ENCODE data around the gene FETUB. TPM values are rescaled to one million over a fixed set of nuclear protein-coding genes. Genes with fewer than 3 reads are reported as not detected.
"Not testable (repeated sequence)": the region's sequence is repeated elsewhere in the genome, so short reads cannot be mapped to it uniquely, and the experiment has no call there.

Gene FETUB
- total RNA-seq, 1 experiment from 2014 or later, result not detected

GRCh38 chr3:186613637-186614265, 26.4 kb upstream of the FETUB start:
- DNase-seq (ENCODE audit: low read depth), result no peak

GRCh38 chr3:186614266-186614596, 26.0 kb upstream of the FETUB start:
- DNase-seq (ENCODE audit: low read depth), result no peak

GRCh38 chr3:186614597-186615483, 25.4 kb upstream of the FETUB start:
- DNase-seq (ENCODE audit: low read depth), result peak; percentile 68

DNA sequence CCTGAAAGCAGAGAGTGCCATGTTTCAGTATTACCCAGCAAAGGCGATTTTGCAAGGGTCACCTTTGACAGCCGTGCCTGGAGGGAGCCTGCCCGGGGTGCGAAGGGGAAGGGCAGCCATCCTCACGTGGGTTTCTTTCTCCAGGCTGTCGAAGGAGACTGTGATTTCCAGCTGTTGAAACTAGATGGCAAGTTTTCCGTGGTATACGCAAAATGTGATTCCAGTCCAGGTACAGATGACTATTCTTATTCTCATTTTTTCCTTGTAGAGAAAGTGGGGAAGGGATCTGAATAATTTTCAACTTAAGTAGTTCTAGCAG, 23.9 kb upstream of the FETUB start:
- no peak for DNase-seq (ENCODE audit: low read depth)

DNA sequence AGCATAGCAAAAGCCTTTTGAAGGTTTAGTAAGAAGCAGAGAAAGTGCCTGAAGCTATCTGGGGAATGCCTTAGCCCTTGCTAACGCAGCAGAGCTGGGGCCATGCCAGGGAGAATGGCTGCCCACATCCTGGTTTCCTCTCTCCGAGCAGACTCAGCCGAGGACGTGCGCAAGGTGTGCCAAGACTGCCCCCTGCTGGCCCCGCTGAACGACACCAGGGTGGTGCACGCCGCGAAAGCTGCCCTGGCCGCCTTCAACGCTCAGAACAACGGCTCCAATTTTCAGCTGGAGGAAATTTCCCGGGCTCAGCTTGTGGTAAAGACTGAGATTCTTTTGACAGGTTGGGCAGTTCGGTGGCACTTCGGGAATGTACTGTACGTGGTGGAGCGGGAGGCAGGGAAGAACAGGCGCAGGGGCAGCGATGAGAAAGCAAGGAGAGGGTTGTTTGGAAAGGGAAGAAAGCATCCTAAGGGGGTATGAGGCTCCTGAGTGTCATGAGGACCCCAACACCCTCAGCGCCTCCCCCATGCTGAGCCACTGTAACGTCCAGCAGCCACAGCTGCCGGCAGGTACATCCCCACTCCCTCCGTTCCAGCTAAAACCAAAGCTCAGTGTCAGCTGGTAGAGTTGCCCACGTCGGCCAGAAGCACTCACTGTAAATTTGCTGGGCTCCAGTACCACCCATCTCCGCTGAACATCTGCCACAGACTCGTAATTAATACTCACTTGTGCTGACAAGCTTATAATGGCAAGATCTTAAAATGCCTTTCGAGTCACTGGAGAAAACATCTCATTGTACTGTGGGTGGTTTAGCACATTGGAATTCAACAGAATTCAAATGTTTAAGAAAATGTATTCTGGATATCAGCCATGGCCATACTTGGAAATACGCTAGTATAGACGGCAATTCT, 22.9 kb upstream of the FETUB start:
- peak; percentile 100 for DNase-seq (ENCODE audit: low read depth)

DNA sequence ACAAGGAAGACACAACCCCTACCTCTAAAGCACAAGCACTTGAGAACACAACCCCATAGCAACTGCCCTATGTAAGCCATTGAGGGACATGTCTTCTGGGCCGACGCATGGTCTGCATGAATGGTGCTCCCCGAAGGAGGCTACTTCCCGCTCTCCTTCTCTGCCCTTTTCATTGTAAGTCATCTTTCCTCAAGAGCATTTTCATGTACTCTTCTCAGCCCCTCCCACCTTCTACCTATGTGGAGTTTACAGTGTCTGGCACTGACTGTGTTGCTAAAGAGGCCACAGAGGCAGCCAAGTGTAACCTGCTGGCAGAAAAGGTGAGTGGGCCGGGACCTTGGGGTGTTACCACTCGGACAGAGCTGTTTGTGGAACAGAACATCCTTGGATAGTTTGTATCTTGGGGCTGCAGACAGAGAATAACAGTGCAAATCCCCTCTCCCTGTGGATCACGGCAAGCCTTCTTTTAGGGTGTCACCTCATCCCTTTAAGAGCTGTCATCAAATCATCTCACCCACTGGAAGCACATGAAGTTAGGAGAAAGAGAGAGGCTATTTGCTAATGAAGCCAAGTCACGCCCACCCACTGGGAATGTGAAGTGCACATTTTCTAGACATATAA, 21.8 kb upstream of the FETUB start:
- DNase-seq (ENCODE audit: low read depth), result no peak

GRCh38 chr3:186619787-186620212, 20.4 kb upstream of the FETUB start:
- DNase-seq (ENCODE audit: low read depth), result no peak

DNA sequence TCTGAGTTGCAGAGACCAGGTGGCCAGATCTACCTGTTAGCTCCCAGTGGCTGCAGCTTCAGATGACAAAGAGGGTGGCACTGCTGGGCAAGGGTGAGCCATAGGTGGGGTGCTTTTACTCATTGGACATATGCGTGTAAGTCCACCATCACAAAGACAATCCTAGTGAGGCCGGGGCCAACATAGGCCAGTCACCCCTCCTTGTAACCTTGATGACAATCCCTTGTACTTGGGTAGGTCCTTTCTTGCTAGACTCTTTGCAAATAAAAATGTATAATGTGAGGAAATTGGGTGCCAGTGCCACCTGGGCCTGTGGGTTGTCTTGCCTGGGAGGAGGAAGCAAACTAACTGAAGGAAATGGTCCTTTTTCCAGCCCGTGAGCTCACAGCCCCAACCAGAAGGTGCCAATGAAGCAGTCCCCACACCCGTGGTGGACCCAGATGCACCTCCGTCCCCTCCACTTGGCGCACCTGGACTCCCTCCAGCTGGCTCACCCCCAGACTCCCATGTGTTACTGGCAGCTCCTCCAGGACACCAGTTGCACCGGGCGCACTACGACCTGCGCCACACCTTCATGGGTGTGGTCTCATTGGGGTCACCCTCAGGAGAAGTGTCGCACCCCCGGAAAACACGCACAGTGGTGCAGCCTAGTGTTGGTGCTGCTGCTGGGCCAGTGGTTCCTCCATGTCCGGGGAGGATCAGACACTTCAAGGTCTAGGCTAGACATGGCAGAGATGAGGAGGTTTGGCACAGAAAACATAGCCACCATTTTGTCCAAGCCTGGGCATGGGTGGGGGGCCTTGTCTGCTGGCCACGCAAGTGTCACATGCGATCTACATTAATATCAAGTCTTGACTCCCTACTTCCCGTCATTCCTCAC, 19.7 kb upstream of the FETUB start:
- no peak for DNase-seq (ENCODE audit: low read depth)

DNA sequence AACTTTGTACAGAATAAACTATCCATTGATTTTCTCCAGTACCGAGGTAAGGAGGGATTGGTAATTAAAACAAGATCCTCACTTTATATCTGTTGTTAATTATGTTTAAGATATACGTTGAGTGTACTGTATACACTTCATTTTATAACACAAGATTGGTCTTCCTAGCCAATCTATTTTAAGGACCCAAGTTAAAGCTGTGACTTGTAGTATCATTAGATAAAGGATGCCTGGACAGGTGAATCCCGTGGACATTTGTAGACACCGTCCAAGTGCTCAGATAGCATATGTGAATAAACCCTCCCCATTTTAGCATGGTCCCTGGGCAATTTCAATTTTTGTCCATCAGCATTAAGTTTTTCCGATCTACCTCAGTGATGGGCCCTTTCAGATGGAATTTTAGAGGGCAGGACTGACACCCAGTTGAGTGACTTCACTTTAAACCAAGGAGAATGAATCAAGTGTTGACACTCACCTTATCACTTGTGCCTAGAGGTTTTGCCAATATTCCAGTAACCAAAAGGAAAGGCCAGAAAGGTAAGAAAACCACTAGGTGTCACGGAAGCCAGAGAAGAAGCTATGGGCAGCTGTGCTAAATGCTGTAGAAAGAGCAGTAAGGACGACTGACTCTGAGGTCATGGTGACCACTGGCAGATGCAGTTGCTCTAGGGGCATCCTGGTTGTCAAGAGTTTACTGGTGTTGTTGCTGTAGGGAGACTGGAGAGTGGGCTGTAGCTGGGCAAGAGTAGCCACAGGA, 18.1 kb upstream of the FETUB start:
- DNase-seq (ENCODE audit: low read depth), result no peak

DNA sequence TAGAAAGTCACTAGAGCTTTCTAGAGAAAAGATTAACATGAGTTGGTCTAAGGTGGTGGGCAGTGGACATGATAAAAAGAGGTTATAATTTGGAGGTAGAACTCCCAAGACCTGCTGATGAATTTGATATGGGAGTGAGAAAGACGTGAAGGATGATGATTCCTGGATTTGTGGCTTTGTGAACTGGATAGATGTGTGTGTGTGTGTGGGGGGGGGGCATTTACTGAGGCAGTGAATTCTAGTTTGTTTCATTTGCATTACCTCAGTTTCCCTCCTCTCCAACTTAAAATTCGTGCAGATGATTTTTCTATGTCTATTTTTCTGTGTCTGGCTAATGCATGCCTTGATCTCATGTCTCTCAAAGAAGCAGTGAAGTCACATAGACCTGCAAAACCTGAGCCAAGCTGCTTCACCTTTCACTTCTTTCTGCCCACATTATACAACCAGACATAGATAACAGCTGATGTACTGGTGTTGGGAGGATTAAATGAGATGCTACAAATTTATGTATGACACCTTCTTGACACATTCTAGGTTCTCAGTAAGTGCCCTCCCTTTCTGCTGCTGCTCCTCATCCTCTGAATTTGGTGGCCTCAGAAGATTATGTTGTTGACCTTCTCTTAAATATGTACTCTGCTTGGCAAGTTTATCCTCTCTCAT, 17.4 kb upstream of the FETUB start:
- DNase-seq (ENCODE audit: low read depth), result no peak

- DNase-seq (ENCODE audit: low read depth), result no peak
These were observed 15.6 kb upstream of the FETUB start for GRCh38 chr3:186624598-186624997.

DNA sequence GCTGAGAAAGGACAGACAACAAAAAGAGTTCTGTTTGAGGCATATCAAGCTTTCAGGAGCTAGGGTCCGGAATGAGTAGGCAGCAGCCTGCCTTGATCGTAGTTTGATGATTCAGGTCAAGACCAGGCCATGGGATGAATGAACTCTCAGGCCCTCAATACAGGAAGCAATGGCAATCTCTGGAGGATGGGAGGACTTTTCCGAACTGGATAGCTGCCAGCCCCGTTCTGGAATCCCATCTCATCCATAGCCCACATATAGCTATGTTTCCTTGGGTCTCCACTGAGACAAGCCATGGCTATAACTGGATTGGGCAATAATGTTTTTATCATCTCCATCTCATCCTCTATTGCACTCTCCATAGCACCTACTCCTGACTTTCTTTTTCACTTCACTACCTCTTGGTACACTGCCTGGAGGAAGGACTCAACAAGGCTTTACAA, 14.6 kb upstream of the FETUB start:
- DNase-seq (ENCODE audit: low read depth), result no peak

GRCh38 chr3:186626254-186626847, 13.8 kb upstream of the FETUB start:
- DNase-seq (ENCODE audit: low read depth), result no peak

GRCh38 chr3:186627852-186628414, 12.3 kb upstream of the FETUB start:
- DNase-seq (ENCODE audit: low read depth), result no peak

DNA sequence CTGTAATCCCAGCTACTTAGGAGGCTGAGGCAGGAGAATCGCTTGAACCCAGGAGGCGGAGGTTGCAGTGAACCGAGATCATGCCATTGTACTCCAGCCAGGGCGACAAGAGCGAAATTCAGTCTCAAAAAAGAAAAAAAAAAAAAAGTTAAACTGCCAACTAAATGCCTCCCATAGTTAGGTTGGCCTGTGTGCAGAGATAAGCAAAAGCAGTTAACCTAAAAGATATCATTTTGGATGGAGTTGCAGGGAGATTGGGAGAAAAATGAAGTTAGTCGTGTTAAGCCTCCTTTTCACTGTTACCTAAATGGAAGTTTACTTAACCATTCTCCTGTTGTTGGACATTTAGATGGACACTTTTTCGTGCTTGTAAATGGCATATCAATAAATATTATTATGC, 11.4 kb upstream of the FETUB start:
- no peak for DNase-seq (ENCODE audit: low read depth)

DNA sequence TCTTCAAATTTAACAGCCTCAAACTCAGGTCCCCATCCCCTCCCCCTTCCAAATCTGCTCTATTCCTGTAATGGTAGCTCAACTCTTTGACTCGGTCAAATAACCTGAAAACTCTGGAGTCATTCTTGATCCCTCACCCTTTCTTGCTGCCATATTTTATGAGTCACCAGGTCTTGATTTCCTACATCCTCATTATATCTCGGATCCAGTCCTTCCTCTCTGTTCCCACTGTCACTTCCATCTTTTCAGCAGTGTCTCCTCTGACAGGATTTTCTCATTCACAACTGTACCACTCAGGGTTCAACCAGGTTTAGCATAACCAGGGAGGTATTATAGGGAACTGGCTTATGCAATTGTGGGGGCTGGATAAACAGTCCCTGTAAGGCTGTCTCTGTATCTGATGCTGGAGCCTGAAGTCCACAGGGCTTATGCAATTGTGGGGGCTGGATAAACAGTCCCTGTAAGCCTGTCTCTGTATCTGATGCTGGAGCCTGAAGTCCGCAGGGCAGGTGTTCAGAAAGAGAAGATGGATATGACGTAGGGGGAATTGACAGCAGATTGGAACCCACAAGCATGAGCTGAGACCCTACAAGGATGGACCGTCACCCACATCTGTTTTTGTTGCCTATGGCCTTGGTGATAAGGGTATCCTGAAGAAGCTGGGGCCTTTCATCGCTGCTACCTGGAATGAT, 9.1 kb upstream of the FETUB start:
- no peak for DNase-seq (ENCODE audit: low read depth)

- DNase-seq (ENCODE audit: low read depth), result no peak
These were observed 6.7 kb upstream of the FETUB start for GRCh38 chr3:186633481-186633880.

DNA sequence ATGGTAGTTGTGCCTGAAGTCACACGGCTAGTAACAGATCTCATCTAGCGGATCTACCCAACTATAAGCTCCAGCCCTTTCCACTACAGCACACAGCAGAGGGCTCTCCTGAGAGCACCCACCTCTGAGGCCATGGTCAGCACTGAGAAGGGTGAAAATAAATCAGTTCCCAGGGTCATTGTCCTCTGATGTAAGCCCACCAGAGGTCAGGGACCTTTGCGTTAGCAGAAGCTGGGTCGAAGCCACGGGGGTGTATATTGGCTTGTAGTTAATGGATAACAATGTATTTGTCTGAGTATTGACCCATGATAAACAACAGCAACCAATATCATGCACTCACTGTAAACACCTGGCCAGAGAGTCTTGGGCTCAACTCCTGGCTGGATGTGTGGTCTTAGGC, 6.0 kb upstream of the FETUB start:
- not testable (repeated sequence) for DNase-seq (ENCODE audit: low read depth)

All from M059J (cell line).